H1 (cell line): ENCODE measurements around the gene BMF. TPM values are rescaled to one million over a fixed set of nuclear protein-coding genes. Genes with fewer than 3 reads are reported as not detected.

Source experiments
- CTCF ChIA-PET: fragments of 300-600 bp; sonication (Branson Sonifier 250); formaldehyde crosslinking; loops from one replicate; lab custom pipeline; 2021; ENCODE audit not compliant: partially characterized antibody; lab: Charles Lee
- POLR2A ChIA-PET: fragments of 300-600 bp; sonication (Branson Sonifier 250); formaldehyde crosslinking; loops from one replicate; lab custom pipeline; 2021; ENCODE audit warnings: inconsistent platforms; ENCODE audit not compliant: partially characterized antibody; lab: Charles Lee
- DNase-seq, 2 experiments: peaks; one replicate each; pipeline versions ENCODE4 v3.0.0 to v3.0.0-alpha.2; 2010 to 2022; ENCODE audit warnings: low spot score in 2 of 2, low read depth in 1 of 2, mixed read lengths in 1 of 2
- FAIRE-seq: peaks from 2 replicates; lab custom pipeline; 2011; peaks lifted over from hg19 to GRCh38; lab: Jason Lieb, UNC
- H2AFZ ChIP-seq: 2 replicates; pipeline ENCODE4 v1.8.1; 2012; ENCODE audit warnings: low read length, inconsistent platforms
- H2AK5ac ChIP-seq: 2 replicates; pipeline ENCODE4 v1.6.1; 2013; ENCODE audit warnings: low read depth, low read length
- H2BK120ac ChIP-seq: replicated peaks from 2 replicates; pipeline ENCODE3; 2013; ENCODE audit warnings: low read depth, low read length, inconsistent platforms
- H2BK12ac ChIP-seq: 2 replicates; pipeline ENCODE4 v1.6.1; 2013; ENCODE audit warnings: low read depth, low read length
- H2BK15ac ChIP-seq: 2 replicates; pipeline ENCODE4 v1.6.1; 2013; ENCODE audit warnings: low read length
- H2BK20ac ChIP-seq: 2 replicates; pipeline ENCODE4 v1.6.1; 2013; ENCODE audit warnings: low read length
- H2BK5ac ChIP-seq: 2 replicates; pipeline ENCODE4 v1.6.1; 2013; ENCODE audit warnings: low read depth, low read length
- H3K14ac ChIP-seq: 2 replicates; pipeline ENCODE4 v1.6.1; 2013; ENCODE audit warnings: inconsistent platforms; ENCODE audit not compliant: insufficient read length
- H3K18ac ChIP-seq: 2 replicates; pipeline ENCODE4 v1.6.1; 2013; ENCODE audit warnings: low read length; ENCODE audit errors: extremely low read depth
- H3K23ac ChIP-seq: 2 replicates; pipeline ENCODE4 v1.6.1; 2013; ENCODE audit warnings: inconsistent platforms; ENCODE audit not compliant: insufficient read length
- H3K23me2 ChIP-seq: 2 replicates; pipeline ENCODE4 v1.6.1; 2013; ENCODE audit warnings: low read depth, low read length
- H3K27ac ChIP-seq: 2 replicates; pipeline ENCODE4 v1.6.1; 2011; ENCODE audit warnings: low read depth, low read length, inconsistent platforms
- H3K27me3 ChIP-seq, 4 experiments: replicated peaks in 1 of 4; 1 replicate in 1 of 4; 2 replicates in 3 of 4; pipeline versions ENCODE4 v1.6.1 to v1.8.1; 2011 to 2013; ENCODE audit warnings: low read length in 3 of 4, mild to moderate bottlenecking in 3 of 4, inconsistent platforms in 2 of 4, mixed read lengths in 2 of 4, moderate library complexity in 1 of 4; ENCODE audit not compliant: control insufficient read depth in 3 of 4, insufficient read depth in 3 of 4; ENCODE audit errors: extremely low read depth in 1 of 4
- H3K36me3 ChIP-seq, 4 experiments: 2 replicates each; pipeline versions ENCODE4 v1.6.1 to v1.8.1; 2011 to 2013; ENCODE audit warnings: mild to moderate bottlenecking in 4 of 4, low read length in 3 of 4, moderate library complexity in 2 of 4, control low read depth in 1 of 4, inconsistent platforms in 1 of 4; ENCODE audit not compliant: insufficient read depth in 4 of 4, control insufficient read depth in 2 of 4
- H3K4ac ChIP-seq: replicated peaks from 2 replicates; pipeline ENCODE3; 2013; ENCODE audit warnings: low read length, low read depth, mixed read lengths, inconsistent platforms; ENCODE audit not compliant: insufficient read length
- H3K4me1 ChIP-seq, 4 experiments: replicated peaks in 1 of 4; 1 replicate in 1 of 4; 2 replicates in 3 of 4; pipeline versions ENCODE4 v1.6.1 to v1.8.1; 2011 to 2013; ENCODE audit warnings: low read length in 3 of 4, inconsistent platforms in 2 of 4, mixed read lengths in 1 of 4; ENCODE audit not compliant: insufficient read depth in 4 of 4, control insufficient read depth in 3 of 4
- H3K4me2 ChIP-seq, 2 experiments: 2 replicates each; pipeline versions ENCODE4 v1.6.1 to v1.8.1; 2011 to 2013; ENCODE audit warnings: low read depth in 2 of 2, low read length in 2 of 2, control low read depth in 1 of 2, inconsistent platforms in 1 of 2, mild to moderate bottlenecking in 1 of 2; ENCODE audit not compliant: insufficient read depth in 1 of 2
- H3K4me3 ChIP-seq, 4 experiments: fragments of 200-600, 300-600 bp in 1 of 4; sonication (generic), shearing (Covaris generic), sonication (Bioruptor Twin) in 1 of 4; 2 replicates each; pipeline versions ENCODE4 v1.5.1 to v1.8.1; 2011 to 2016; ENCODE audit warnings: low read length in 4 of 4, low read depth in 3 of 4, control low read depth in 2 of 4, inconsistent platforms in 2 of 4, mild to moderate bottlenecking in 2 of 4, mixed read lengths in 1 of 4, moderate library complexity in 1 of 4; ENCODE audit not compliant: insufficient read depth in 2 of 4; ENCODE audit errors: extremely low read depth in 1 of 4
- H3K56ac ChIP-seq: replicated peaks from 2 replicates; pipeline ENCODE3; 2013; ENCODE audit warnings: low read depth, mild to moderate bottlenecking, mixed read lengths, low read length, inconsistent platforms; ENCODE audit not compliant: insufficient read length
- H3K79me1 ChIP-seq: 2 replicates; pipeline ENCODE4 v1.6.1; 2013; ENCODE audit warnings: low read depth, low read length, control low read depth
- H3K79me2 ChIP-seq, 2 experiments: 2 replicates each; pipeline versions ENCODE4 v1.6.1 to v1.8.1; 2012 to 2013; ENCODE audit warnings: low read length in 2 of 2, mild to moderate bottlenecking in 2 of 2, inconsistent platforms in 1 of 2; ENCODE audit not compliant: insufficient read depth in 2 of 2, control insufficient read depth in 1 of 2
- H3K9ac ChIP-seq, 4 experiments: replicated peaks in 1 of 4; 1 replicate in 1 of 4; 2 replicates in 3 of 4; pipeline versions ENCODE4 v1.6.1 to v1.8.1; 2011 to 2013; ENCODE audit warnings: low read depth in 3 of 4, low read length in 3 of 4, control low read depth in 2 of 4, mild to moderate bottlenecking in 2 of 4, moderate library complexity in 2 of 4, inconsistent platforms in 1 of 4; ENCODE audit errors: extremely low read depth in 1 of 4
- H3K9me3 ChIP-seq, 2 experiments: 2 replicates each; pipeline versions ENCODE4 v1.6.1 to v1.8.1; 2012 to 2013; ENCODE audit warnings: mild to moderate bottlenecking in 2 of 2, moderate library complexity in 2 of 2, control low read depth in 1 of 2, inconsistent platforms in 1 of 2, low read depth in 1 of 2, low read length in 1 of 2, mixed read lengths in 1 of 2; ENCODE audit not compliant: insufficient read depth in 2 of 2
- H4K20me1 ChIP-seq, 2 experiments: replicated peaks in 1 of 2; 2 replicates each; pipeline versions ENCODE3 to v1.8.1; 2011 to 2013; ENCODE audit warnings: inconsistent platforms in 2 of 2, low read length in 2 of 2, mild to moderate bottlenecking in 1 of 2; ENCODE audit not compliant: insufficient read depth in 2 of 2, control insufficient read depth in 1 of 2
- H4K5ac ChIP-seq: 2 replicates; pipeline ENCODE4 v1.6.1; 2013; ENCODE audit warnings: low read length, low read depth, mixed read lengths, inconsistent platforms; ENCODE audit not compliant: insufficient read length
- H4K8ac ChIP-seq: 2 replicates; pipeline ENCODE4 v1.8.0; 2013; ENCODE audit warnings: mild to moderate bottlenecking, moderate library complexity, low read length, inconsistent platforms; ENCODE audit not compliant: insufficient read depth; ENCODE audit errors: extremely low read depth
- H4K91ac ChIP-seq: replicated peaks from 2 replicates; pipeline ENCODE3; 2013; ENCODE audit warnings: low read length, mixed read lengths, inconsistent platforms; ENCODE audit not compliant: insufficient read length
- ASH2L ChIP-seq: fragments of 200-600, 300-600 bp; sonication (generic); IDR thresholded peaks from one replicate; pipeline ENCODE4 v1.7.1; 2017; ENCODE audit warnings: low read length
- EGR1 ChIP-seq: IDR thresholded peaks from 2 replicates; pipeline ENCODE4 v1.6.1; 2011; ENCODE audit warnings: low read depth, low read length, borderline replicate concordance
- JUN ChIP-seq: IDR thresholded peaks from 2 replicates; pipeline ENCODE4 v1.6.1; 2011; ENCODE audit warnings: low read depth, mild to moderate bottlenecking, improper control_type of control experiment, low read length
- JUND ChIP-seq: IDR thresholded peaks from 2 replicates; pipeline ENCODE4 v1.6.1; 2011; ENCODE audit warnings: mild to moderate bottlenecking, improper control_type of control experiment, low read length
- KDM1A ChIP-seq: fragments of 200-600, 300-600 bp; sonication (generic); IDR thresholded peaks from 2 replicates; pipeline ENCODE4 v1.7.1; 2016; ENCODE audit warnings: mild to moderate bottlenecking, low read length, borderline replicate concordance
- POU5F1 ChIP-seq: IDR thresholded peaks from 2 replicates; pipeline ENCODE4 v1.6.1; 2011; ENCODE audit warnings: low read depth, mild to moderate bottlenecking, low read length, moderate library complexity
- RNF2 ChIP-seq: fragments of 200-900, 300-1000 bp; sonication (generic); IDR thresholded peaks from 2 replicates; pipeline ENCODE4 v1.7.1; 2016; ENCODE audit warnings: borderline replicate concordance, low read depth, mild to moderate bottlenecking, antibody characterized with exemption, low read length; ENCODE audit not compliant: poor library complexity, severe bottlenecking; ENCODE audit errors: missing control alignments
- RXRA ChIP-seq: IDR thresholded peaks from 2 replicates; pipeline ENCODE4 v1.6.1; 2011; ENCODE audit warnings: low read depth, mild to moderate bottlenecking, low read length, moderate library complexity; ENCODE audit not compliant: insufficient read depth
- SP1 ChIP-seq: IDR thresholded peaks from 2 replicates; pipeline ENCODE4 v1.6.1; 2011; ENCODE audit warnings: low read depth, low read length
- WGBS, 2 experiments: shearing (Covaris generic) in 1 of 2; methylation state at CpG; one replicate each; pipeline versions ENCODE4 v1.1.6 to v1.1.7; 2013 to 2015; ENCODE audit warnings: low lambda C conversion rate in 2 of 2, mixed read lengths in 2 of 2, inconsistent platforms in 1 of 2, low coverage in 1 of 2, missing lambda C conversion rate in 1 of 2; ENCODE audit not compliant: insufficient replicate concordance in 2 of 2, insufficient coverage in 1 of 2, insufficient read length in 1 of 2; ENCODE audit errors: extremely low coverage in 1 of 2, missing lambda C conversion rate in 1 of 2; 5-methylcytosine and 5-hydroxymethylcytosine counted together
- polyA plus RNA-seq, 7 experiments: library from polyadenylated mRNA; depleted of rRNA in 3 of 7; stranded (reverse) in 5 of 7; unstranded in 2 of 7; fragments of >200 nt in 5 of 7; fragments of 200-250 nt in 2 of 7; gene quantifications; 1 replicate in 5 of 7; 2 replicates in 1 of 7; 4 replicates in 1 of 7; pipeline versions ENCODE4 v1.2.1 to v1.2.3, GENCODE V29; 2011 to 2013; ENCODE audit warnings: missing spikeins in 2 of 7, mixed read lengths in 2 of 7
- total RNA-seq: library from RNA; stranded (reverse); fragmentation: NEBNext Ultra II Directional; extraction: Animal tissue kit (Norgen Biotek cat#: 25700); gene quantifications from 2 replicates; pipeline ENCODE4 v1.2.1, GENCODE V29; 2021
- TF ChIP-seq, protein P1 (sequence below): IDR thresholded peaks from 2 replicates; pipeline ENCODE4 v1.6.1; 2012; ENCODE audit warnings: inconsistent platforms
- TF ChIP-seq, protein P2 (sequence below): IDR thresholded peaks from 2 replicates; pipeline ENCODE4 v1.6.1; 2012; ENCODE audit warnings: inconsistent platforms

The BMF gene
- total and polyA plus RNA-seq, 2 of the 8 experiments (the other 6 are each of a cell fraction or from before 2014, with no cell fraction given) = 21.2 to 24.2 TPM

DNA sequence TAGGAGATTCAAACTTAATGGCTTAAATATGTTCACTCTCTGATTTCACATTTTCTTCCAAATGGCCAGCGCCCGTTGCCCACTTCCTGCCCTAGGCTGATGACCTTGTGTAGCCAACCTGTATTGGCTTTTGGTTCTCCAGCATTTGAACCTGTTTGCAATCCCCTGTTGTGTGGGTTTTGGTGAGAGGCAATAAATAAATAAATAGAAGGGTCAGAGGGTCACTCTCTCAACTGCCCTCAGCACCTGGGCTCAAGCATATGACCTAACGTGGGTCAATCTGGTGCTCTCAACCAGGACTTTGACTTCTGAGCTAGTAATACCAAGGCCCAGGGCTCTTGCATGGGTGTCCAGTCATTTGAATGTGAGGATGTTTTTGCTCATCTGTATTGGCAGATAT lies 67.9 kb downstream of the BMF start:
- ChIA-PET CTCF (interaction anchor here (0.6 to 21.9 kb wide), 9 partner anchors 64 to 1779 kb away, joined by 3 to 406 read pairs (median 3); partner anchors contain the start of genes BMF and BUB1B), POLR2A (interaction anchor here (0.7 to 2.9 kb wide), 3 partner anchors 66 to 187 kb away, joined by 3 to 11 read pairs (median 3); no protein-coding TSS in a partner anchor)
- no peak overlapping the region for H2BK15ac ChIP-seq
- H2BK12ac ChIP-seq = no peak overlapping the region
- H3K79me1 ChIP-seq = no peaks in the 10 kb centered on the region
- H4K91ac ChIP-seq = no peak overlapping the region
- no peak overlapping the region for H2BK120ac ChIP-seq
- DNase-seq (no peak), FAIRE-seq (no peak)
- no peaks in the 10 kb centered on the region for H3K27me3 ChIP-seq
- peaks cover 0 to 5% (median 1%) of the 10 kb centered on the region in 4 experiments; a peak in 3 of 7 replicates for H3K4me1 ChIP-seq
- H3K9ac ChIP-seq = no peak overlapping the region
- H4K5ac ChIP-seq = no peak overlapping the region
- no peak overlapping the region for H2BK20ac ChIP-seq
- no peak overlapping the region for H2AK5ac ChIP-seq
- peaks cover 6% of the 10 kb centered on the region for H3K23me2 ChIP-seq
- H2BK5ac ChIP-seq = no peak overlapping the region
- H3K9me3 ChIP-seq = no peaks in the 10 kb centered on the region
- 94% methylated on average over 3 of the region's 3 CpGs; no CpG with 5 or more reads in 1 of the 2 experiments for WGBS, 2 experiments
- no peak overlapping the region; a peak in 1 of 4 replicates for H3K4me2 ChIP-seq
- H4K8ac ChIP-seq = no peak overlapping the region
- peaks cover 0 to 15% of the 10 kb centered on the region in 2 experiments; a peak in 3 of 4 replicates for H3K79me2 ChIP-seq
- no peak overlapping the region for H3K27ac ChIP-seq
- H2AFZ ChIP-seq = no peak overlapping the region
- H4K20me1 ChIP-seq = peaks cover 0 to 2% of the 10 kb centered on the region in 2 experiments
- H3K14ac ChIP-seq = no peak overlapping the region
- no peak overlapping the region for H3K4me3 ChIP-seq
- H3K18ac ChIP-seq = no peak overlapping the region
- H3K23ac ChIP-seq = no peak overlapping the region
- no peak overlapping the region for H3K4ac ChIP-seq
- peaks cover 5 to 15% (median 13%) of the 10 kb centered on the region in 4 experiments; a peak in 7 of 8 replicates for H3K36me3 ChIP-seq
- no peak overlapping the region for H3K56ac ChIP-seq
- TF ChIP-seq EGR1 = no peak
- TF ChIP-seq POU5F1 = no peak
- TF ChIP-seq RNF2 = no peak
- TF ChIP-seq JUN = no peak
- TF ChIP-seq ASH2L = no peak
- TF ChIP-seq, protein P1, sequence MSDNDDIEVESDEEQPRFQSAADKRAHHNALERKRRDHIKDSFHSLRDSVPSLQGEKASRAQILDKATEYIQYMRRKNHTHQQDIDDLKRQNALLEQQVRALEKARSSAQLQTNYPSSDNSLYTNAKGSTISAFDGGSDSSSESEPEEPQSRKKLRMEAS = no peak
- TF ChIP-seq KDM1A = no peak
- TF ChIP-seq SP1 = no peak
- TF ChIP-seq, protein P2, sequence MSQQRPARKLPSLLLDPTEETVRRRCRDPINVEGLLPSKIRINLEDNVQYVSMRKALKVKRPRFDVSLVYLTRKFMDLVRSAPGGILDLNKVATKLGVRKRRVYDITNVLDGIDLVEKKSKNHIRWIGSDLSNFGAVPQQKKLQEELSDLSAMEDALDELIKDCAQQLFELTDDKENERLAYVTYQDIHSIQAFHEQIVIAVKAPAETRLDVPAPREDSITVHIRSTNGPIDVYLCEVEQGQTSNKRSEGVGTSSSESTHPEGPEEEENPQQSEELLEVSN = no peak
- no peak for TF ChIP-seq RXRA
- no peak for TF ChIP-seq JUND
